Activated CD4-positive, alpha-beta memory T cell treated with anti-CD3 and anti-CD28 coated beads for 36 hours (primary cell): ENCODE measurements around the gene PPP1R14C. TPM values are rescaled to one million over a fixed set of nuclear protein-coding genes. Genes with fewer than 3 reads are reported as not detected.
"Not testable (repeated sequence)": the region's sequence is repeated elsewhere in the genome, so short reads cannot be mapped to it uniquely, and the experiment has no call there.

Source experiments
- CTCF ChIA-PET: fragments of 350-600 bp; sonication (Branson Sonifier 250); formaldehyde crosslinking; loops from one replicate; lab custom pipeline; 2021; ENCODE audit warnings: antibody characterized with exemption, inconsistent platforms; lab: Charles Lee
- POLR2A ChIA-PET: fragments of 350-600 bp; sonication (Branson Sonifier 250); formaldehyde crosslinking; loops from one replicate; lab custom pipeline; 2021; ENCODE audit warnings: antibody characterized with exemption; lab: Charles Lee
- DNase-seq: peaks from one replicate; pipeline ENCODE4 v3.0.0-alpha.2; 2020
- H3K27ac Mint-ChIP-seq: one replicate; pipeline ENCODE4 v1.8.0; 2021; ENCODE audit warnings: mixed read lengths
- H3K27me3 Mint-ChIP-seq: one replicate; pipeline ENCODE4 v1.8.0; 2021; ENCODE audit warnings: mixed read lengths
- H3K36me3 Mint-ChIP-seq: one replicate; pipeline ENCODE4 v1.8.0; 2021; ENCODE audit warnings: mixed read lengths
- H3K4me1 Mint-ChIP-seq: one replicate; pipeline ENCODE4 v1.8.0; 2021; ENCODE audit warnings: low read depth, mixed read lengths
- H3K4me3 Mint-ChIP-seq: one replicate; pipeline ENCODE4 v1.8.0; 2021; ENCODE audit warnings: mild to moderate bottlenecking, mixed read lengths
- H3K9me3 Mint-ChIP-seq: one replicate; pipeline ENCODE4 v1.8.0; 2021; ENCODE audit warnings: mixed read lengths
- intact Hi-C: fragments of 100-400 bp; cut with micrococcal nuclease; formaldehyde crosslinking; loops from one replicate; pipeline ENCODE4 v1.15.1; 2023
- total RNA-seq, 2 experiments: library from RNA; stranded (reverse); gene quantifications; one replicate each; pipeline ENCODE4 v1.2.3, GENCODE V29; 2021

PPP1R14C gene
- total RNA-seq, 2 experiments from 2014 or later: 0.21 to 0.36 TPM

DNA sequence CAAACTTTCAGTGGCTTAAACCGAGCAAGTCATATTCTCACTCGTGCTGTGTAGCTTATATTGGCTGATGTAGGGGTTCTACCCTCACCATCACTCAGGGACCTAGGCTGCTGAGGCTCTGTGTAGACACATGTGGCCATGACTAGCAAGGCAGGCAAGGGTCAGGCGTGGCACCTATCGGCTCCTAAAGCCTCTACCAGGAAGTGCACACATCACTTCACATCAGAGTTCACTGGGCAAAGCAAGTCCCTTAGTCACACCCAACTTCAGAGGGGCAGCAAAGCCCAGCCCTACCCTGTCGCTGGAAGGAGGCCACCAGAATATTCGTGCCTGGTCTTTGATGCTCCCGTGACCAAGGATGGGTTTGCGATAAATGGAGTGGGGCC lies 42.9 kb downstream of the PPP1R14C start:
- Mint-ChIP-seq H3K4me1 (no peaks in the 10 kb centered on the region), H3K9me3 (no peaks in the 10 kb centered on the region), H3K27ac (no peak overlapping the region), H3K27me3 (peaks cover 6% of the 10 kb centered on the region), H3K36me3 (no peaks in the 10 kb centered on the region), H3K4me3 (no peak overlapping the region)
- DNase-seq: no peak
- CTCF ChIA-PET: interaction anchor here (0.9 kb wide), 2 partner anchors 107 to 210 kb away, joined by 3 to 7 read pairs; no protein-coding TSS in a partner anchor
- intact Hi-C loops: no loop called here
- POLR2A ChIA-PET: no interaction called here

- intact Hi-C loops: no loop called here
- no peak overlapping the region for H3K4me3 Mint-ChIP-seq
- H3K27ac Mint-ChIP-seq: no peak overlapping the region
- H3K9me3 Mint-ChIP-seq: no peaks in the 10 kb centered on the region
- peaks cover 12% of the 10 kb centered on the region for H3K27me3 Mint-ChIP-seq
- ChIA-PET POLR2A (no interaction called here), CTCF (interaction anchor here (0.9 kb wide), 2 partner anchors 108 to 209 kb away, joined by 3 to 7 read pairs; no protein-coding TSS in a partner anchor)
- DNase-seq: no peak
- no peaks in the 10 kb centered on the region for H3K4me1 Mint-ChIP-seq
- H3K36me3 Mint-ChIP-seq: no peaks in the 10 kb centered on the region
Measured at GRCh38 chr6:150186129-150186898, 43.5 kb downstream of the PPP1R14C start.

GRCh38 chr6:150187433-150187832 lies 44.6 kb downstream of the PPP1R14C start:
- H3K9me3 Mint-ChIP-seq, H3K27ac Mint-ChIP-seq, H3K4me1 Mint-ChIP-seq, DNase-seq, H3K4me3 Mint-ChIP-seq, intact Hi-C loops, CTCF ChIA-PET, POLR2A ChIA-PET, H3K36me3 Mint-ChIP-seq: not testable (repeated sequence)
- peaks cover 17% of the 10 kb centered on the region for H3K27me3 Mint-ChIP-seq

GRCh38 chr6:150189122-150189521 lies 46.3 kb downstream of the PPP1R14C start:
- intact Hi-C loops: no loop called here
- Mint-ChIP-seq H3K4me3 (no peak overlapping the region), H3K4me1 (no peaks in the 10 kb centered on the region), H3K27me3 (peaks cover 20% of the 10 kb centered on the region), H3K27ac (no peak overlapping the region), H3K9me3 (no peaks in the 10 kb centered on the region), H3K36me3 (no peaks in the 10 kb centered on the region)
- POLR2A ChIA-PET: no interaction called here
- CTCF ChIA-PET: no interaction called here
- DNase-seq: no peak

DNA sequence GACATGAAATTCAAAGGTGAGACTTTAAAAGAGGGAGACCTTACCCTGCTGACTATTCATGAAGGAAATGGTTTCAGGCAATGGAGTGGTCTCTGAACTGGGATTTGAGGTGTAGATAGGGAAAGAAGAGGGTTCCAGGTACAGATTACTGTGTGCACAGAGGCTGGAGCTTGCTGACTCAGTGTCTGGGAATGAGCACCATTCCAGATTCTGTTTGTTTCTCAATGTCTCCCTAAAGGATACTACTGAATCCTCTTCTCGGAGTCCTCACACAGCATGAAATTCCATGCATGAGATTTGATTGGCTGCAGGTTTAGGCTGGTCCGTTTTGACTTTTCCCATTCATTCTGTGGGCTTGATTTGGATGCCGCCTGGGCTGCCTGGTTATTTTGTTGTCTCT lies 49.0 kb downstream of the PPP1R14C start:
- POLR2A ChIA-PET: no interaction called here
- no peak overlapping the region for H3K27ac Mint-ChIP-seq
- no peak for DNase-seq

GRCh38 chr6:150194195-150194594 lies 51.4 kb downstream of the PPP1R14C start:
- intact Hi-C loops: no loop called here
- no peak for DNase-seq
- Mint-ChIP-seq H3K9me3 (no peaks in the 10 kb centered on the region), H3K36me3 (no peaks in the 10 kb centered on the region), H3K27ac (no peak overlapping the region), H3K4me1 (no peaks in the 10 kb centered on the region), H3K4me3 (no peak overlapping the region), H3K27me3 (peaks cover 23% of the 10 kb centered on the region)
- ChIA-PET CTCF (interaction anchor here (1.5 kb wide), 1 partner anchor 123 kb away, joined by 3 read pairs; no protein-coding TSS in a partner anchor), POLR2A (no interaction called here)

More for the DNA sequence above, 49.0 kb downstream of the PPP1R14C start:
- Mint-ChIP-seq H3K36me3 (no peaks in the 10 kb centered on the region), H3K27me3 (peaks cover 24% of the 10 kb centered on the region), H3K9me3 (no peaks in the 10 kb centered on the region), H3K4me3 (no peak overlapping the region), H3K4me1 (no peaks in the 10 kb centered on the region)
- intact Hi-C loops: no loop called here
- CTCF ChIA-PET: no interaction called here

DNA sequence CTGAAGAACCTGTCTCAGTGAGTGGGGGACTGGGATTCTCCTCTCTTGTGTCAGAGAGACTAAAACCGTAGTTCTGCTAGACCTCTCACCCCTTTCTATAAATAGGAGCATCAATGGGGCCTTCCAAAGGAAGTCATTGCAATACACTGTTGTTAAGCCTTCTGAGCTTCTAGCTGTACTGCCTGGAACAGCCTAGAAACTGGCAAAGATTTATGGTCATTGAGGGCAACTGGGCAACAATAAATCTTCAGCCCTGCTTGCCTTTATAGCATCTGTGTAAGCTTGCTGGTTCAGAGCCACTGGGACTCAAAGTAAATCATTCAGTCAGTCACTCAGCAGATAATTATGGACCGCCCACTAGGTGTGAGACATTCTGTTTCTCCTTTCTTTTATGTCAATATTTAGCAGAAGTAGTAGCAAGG lies 53.2 kb downstream of the PPP1R14C start:
- ChIA-PET CTCF (no interaction called here), POLR2A (no interaction called here)
- H3K4me1 Mint-ChIP-seq: no peaks in the 10 kb centered on the region

GRCh38 chr6:150196942-150197745 lies 54.3 kb downstream of the PPP1R14C start:
- no peak overlapping the region for H3K27ac Mint-ChIP-seq
- H3K4me1 Mint-ChIP-seq: no peaks in the 10 kb centered on the region
- no peak for DNase-seq
- intact Hi-C loops: no loop called here
- no peaks in the 10 kb centered on the region for H3K9me3 Mint-ChIP-seq
- CTCF ChIA-PET: no interaction called here
- no peaks in the 10 kb centered on the region for H3K36me3 Mint-ChIP-seq
- H3K4me3 Mint-ChIP-seq: no peak overlapping the region
- H3K27me3 Mint-ChIP-seq: peaks cover 9% of the 10 kb centered on the region
- POLR2A ChIA-PET: no interaction called here

More for the DNA sequence above, 53.2 kb downstream of the PPP1R14C start:
- H3K27ac Mint-ChIP-seq: no peak overlapping the region
- no peaks in the 10 kb centered on the region for H3K9me3 Mint-ChIP-seq
- no peak overlapping the region for H3K4me3 Mint-ChIP-seq
- intact Hi-C loops: no loop called here
- no peaks in the 10 kb centered on the region for H3K36me3 Mint-ChIP-seq
- DNase-seq: no peak
- H3K27me3 Mint-ChIP-seq: peaks cover 18% of the 10 kb centered on the region

DNA sequence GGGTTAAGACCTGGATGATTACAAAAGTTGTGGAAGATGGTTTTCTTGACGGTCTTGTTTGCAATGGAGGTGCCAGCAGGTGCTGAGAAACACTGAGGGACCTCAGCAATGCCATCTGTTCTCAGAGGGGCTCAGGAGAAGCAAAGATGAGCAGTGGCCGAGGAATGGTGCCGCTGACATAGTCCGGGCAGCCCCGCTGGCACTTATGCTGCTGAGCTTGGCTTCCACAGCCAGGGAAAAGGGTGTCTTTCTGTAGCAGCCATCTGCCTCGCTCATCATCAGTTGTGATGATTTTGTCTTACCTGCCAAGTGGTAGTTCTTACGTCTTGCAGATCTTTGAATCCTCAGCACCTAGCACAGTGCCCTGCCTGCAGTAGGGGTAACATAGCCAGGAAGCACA lies 55.7 kb downstream of the PPP1R14C start:
- ChIA-PET CTCF (no interaction called here), POLR2A (no interaction called here)
- Mint-ChIP-seq H3K27me3 (peaks cover 11% of the 10 kb centered on the region), H3K9me3 (no peaks in the 10 kb centered on the region), H3K27ac (no peak overlapping the region), H3K36me3 (no peaks in the 10 kb centered on the region), H3K4me3 (no peak overlapping the region), H3K4me1 (no peaks in the 10 kb centered on the region)
- DNase-seq: no peak
- intact Hi-C loops: no loop called here

- intact Hi-C loops: no loop called here
- ChIA-PET CTCF (no interaction called here), POLR2A (no interaction called here)
- H3K4me1 Mint-ChIP-seq: no peaks in the 10 kb centered on the region
- no peaks in the 10 kb centered on the region for H3K9me3 Mint-ChIP-seq
- H3K4me3 Mint-ChIP-seq: no peak overlapping the region
- no peak for DNase-seq
- no peak overlapping the region for H3K27ac Mint-ChIP-seq
- no peaks in the 10 kb centered on the region for H3K36me3 Mint-ChIP-seq
- peaks cover 8% of the 10 kb centered on the region for H3K27me3 Mint-ChIP-seq
Measured at GRCh38 chr6:150199241-150199640, 56.4 kb downstream of the PPP1R14C start.

DNA sequence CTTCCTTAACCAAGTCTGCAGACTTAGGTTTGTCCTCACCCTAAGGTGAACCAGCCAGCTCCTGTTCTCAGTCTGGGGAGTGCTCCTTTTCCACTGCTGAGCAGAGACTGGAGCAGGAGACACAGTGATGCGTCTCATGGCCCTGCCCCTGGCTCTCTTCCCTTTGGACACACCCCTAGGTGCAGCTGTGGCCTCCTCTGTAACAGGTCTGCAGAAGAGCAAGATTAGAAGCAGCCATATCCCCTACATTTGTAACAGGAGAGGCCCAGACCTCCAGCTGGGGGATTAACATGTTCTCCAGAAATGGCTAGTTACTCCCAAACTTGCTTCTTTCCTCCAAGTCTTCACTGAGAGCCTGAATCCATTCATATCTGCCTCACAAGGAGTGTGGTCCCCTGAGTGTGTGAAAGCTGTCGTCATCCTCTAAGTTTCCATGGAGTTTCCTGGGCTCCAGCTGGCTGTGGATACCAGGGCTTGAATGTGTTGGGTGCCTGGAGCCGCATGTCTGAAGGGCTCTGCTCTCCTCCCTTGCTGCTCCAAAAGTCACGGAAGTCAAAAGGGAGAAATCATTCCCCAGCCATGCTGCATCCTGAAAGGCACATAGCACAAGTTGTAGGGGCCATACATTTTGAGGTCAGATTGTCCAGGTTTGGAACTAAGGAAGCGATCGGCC lies 57.7 kb downstream of the PPP1R14C start:
- no peaks in the 10 kb centered on the region for H3K36me3 Mint-ChIP-seq
- intact Hi-C loops: loop anchor here (10.0 kb wide), 1 partner anchor 134 kb away; no protein-coding TSS in a partner anchor
- H3K27me3 Mint-ChIP-seq: peaks cover 5% of the 10 kb centered on the region
- H3K4me3 Mint-ChIP-seq: no peak overlapping the region
- POLR2A ChIA-PET: no interaction called here
- CTCF ChIA-PET: no interaction called here
- no peaks in the 10 kb centered on the region for H3K9me3 Mint-ChIP-seq
- no peak for DNase-seq
- H3K27ac Mint-ChIP-seq: no peak overlapping the region
- no peaks in the 10 kb centered on the region for H3K4me1 Mint-ChIP-seq

DNA sequence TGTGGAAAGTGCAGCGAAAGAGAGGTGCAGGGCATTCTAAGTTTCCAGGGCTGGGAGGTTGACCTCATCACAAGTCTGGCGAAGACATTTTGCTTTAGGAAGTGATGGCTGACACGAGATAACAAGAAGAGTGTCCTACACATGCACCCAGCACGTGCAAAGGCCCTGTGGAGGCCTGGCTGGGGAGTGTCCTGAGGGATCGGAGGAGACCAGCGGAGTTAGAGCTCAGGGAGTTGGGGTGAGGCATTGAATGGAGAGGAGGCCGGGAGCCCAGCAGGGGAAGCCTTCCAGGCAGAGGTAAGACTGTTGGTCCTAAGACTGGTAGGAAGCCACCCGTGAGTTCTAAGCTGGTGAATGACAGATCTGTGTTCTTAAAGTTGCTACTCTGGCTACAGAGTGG lies 58.4 kb downstream of the PPP1R14C start:
- no peaks in the 10 kb centered on the region for H3K4me1 Mint-ChIP-seq
- peaks cover 2% of the 10 kb centered on the region for H3K27me3 Mint-ChIP-seq
- intact Hi-C loops: loop anchor here (10.0 kb wide), 1 partner anchor 134 kb away; no protein-coding TSS in a partner anchor
- ChIA-PET CTCF (no interaction called here), POLR2A (no interaction called here)
- H3K27ac Mint-ChIP-seq: no peak overlapping the region
- no peak overlapping the region for H3K4me3 Mint-ChIP-seq
- DNase-seq: no peak
- H3K9me3 Mint-ChIP-seq: no peaks in the 10 kb centered on the region
- no peaks in the 10 kb centered on the region for H3K36me3 Mint-ChIP-seq
